Kidney (tissue), 14 donors: ENCODE measurements around the gene SCN1B. TPM values are rescaled to one million over a fixed set of nuclear protein-coding genes. Genes with fewer than 3 reads are reported as not detected.

Experiments
- DNase-seq, 5 donors: peaks; one replicate each; pipeline ENCODE4 v3.0.0-alpha.2; 2013 to 2020
- FAIRE-seq: peaks from 2 replicates; lab custom pipeline; 2012; peaks lifted over from hg19 to GRCh38; lab: Jason Lieb, UNC
- H3K27ac ChIP-seq, 2 donors: one replicate each; pipeline ENCODE4 v1.7.0; 2013; ENCODE audit warnings: low read depth in 2 of 2, low read length in 2 of 2, inconsistent platforms in 1 of 2
- H3K27me3 ChIP-seq: one replicate; pipeline ENCODE4 v1.7.1; 2013; ENCODE audit warnings: low read length, inconsistent platforms; ENCODE audit not compliant: control insufficient read depth, insufficient read depth
- H3K36me3 ChIP-seq, 3 donors: one replicate each; pipeline versions ENCODE4 v1.7.0 to v1.7.1; 2013; ENCODE audit warnings: low read length in 3 of 3, control low read depth in 1 of 3, inconsistent platforms in 1 of 3; ENCODE audit not compliant: insufficient read depth in 3 of 3, control insufficient read depth in 2 of 3
- H3K4me1 ChIP-seq, 3 donors: one replicate each; pipeline versions ENCODE4 v1.7.0 to v1.7.1; 2013; ENCODE audit warnings: low read length in 3 of 3, inconsistent platforms in 1 of 3, low read depth in 1 of 3; ENCODE audit not compliant: control insufficient read depth in 2 of 3, insufficient read depth in 2 of 3
- H3K4me3 ChIP-seq, 3 donors: one replicate each; pipeline versions ENCODE4 v1.7.0 to v1.8.1; 2013; ENCODE audit warnings: low read length in 3 of 3, control low read depth in 1 of 3, inconsistent platforms in 1 of 3
- H3K9ac ChIP-seq, 3 donors: one replicate each; pipeline versions ENCODE4 v1.7.0 to v1.7.1; 2013; ENCODE audit warnings: low read length in 3 of 3, control low read depth in 1 of 3, inconsistent platforms in 1 of 3
- H3K9me3 ChIP-seq, 3 donors: one replicate each; pipeline versions ENCODE4 v1.7.0 to v1.7.1; 2013; ENCODE audit warnings: low read length in 3 of 3, control low read depth in 1 of 3, inconsistent platforms in 1 of 3; ENCODE audit not compliant: control insufficient read depth in 2 of 3, insufficient read depth in 1 of 3
- CTCF ChIP-seq: IDR thresholded peaks from 3 replicates; pipeline ENCODE4 v1.5.1; 2012; ENCODE audit warnings: mild to moderate bottlenecking, moderate library complexity, borderline replicate concordance; ENCODE audit not compliant: insufficient read depth; ENCODE audit errors: extremely low read depth
- intact Hi-C: fragments of 100-400 bp; cut with DNase I; formaldehyde crosslinking; loops from one replicate; pipeline ENCODE4 v1.11.1; 2022
- polyA plus RNA-seq: library from polyadenylated mRNA; stranded (reverse); fragments of 350-450 nt; fragmentation: Illumina TruSeq; extraction: RNeasy Lipid Tissue Mini Kit (QIAGEN cat#74804); gene quantifications from one replicate; pipeline ENCODE4 v1.2.3, GENCODE V29; 2014; ENCODE audit warnings: low read depth, low replicate concordance; ENCODE audit not compliant: insufficient read depth
- total RNA-seq: library from RNA; stranded (reverse); fragmentation: NEBNext Ultra II Directional; extraction: Animal tissue kit (Norgen Biotek cat#: 25700); gene quantifications from one replicate; pipeline ENCODE4 v1.2.1, GENCODE V29; 2021
- donor health status: control.
- donor health status: control.
- donor health status: control.
- donor health status: control.
- donor health status: control.
- donor health status: DM: yes; HTN: yes; CAD: no.
- donor health status: Normal renal cell carcinoma (clear cell type).

The SCN1B gene
- total and polyA plus RNA-seq, 2 donors from 2014 or later, result 9.6 to 24.1 TPM

- no peak overlapping the region for H3K9ac ChIP-seq
- intact Hi-C loops, result no loop called here
- FAIRE-seq, result no peak
Observed at GRCh38 chr19:35029737-35030256, 473 bp upstream of the SCN1B start.

GRCh38 chr19:35031072-35031881, 1.0 kb downstream of the SCN1B start:
- DNase-seq (peak in 4 of 5 donors; percentile 62 to 76 (median 66)), FAIRE-seq (no peak)
- peaks cover 3% of the 10 kb centered on the region for H3K27me3 ChIP-seq
- H3K36me3 ChIP-seq, result peaks cover 2 to 4% (median 3%) of the 10 kb centered on the region in 3 donors
- peak overlapping the region; percentile 39 to 45 (median 41) for H3K4me3 ChIP-seq
- no peaks in the 10 kb centered on the region for H3K9me3 ChIP-seq
- no peak for TF ChIP-seq CTCF
- H3K9ac ChIP-seq, result no peak overlapping the region
- H3K4me1 ChIP-seq, result peaks cover 0 to 2% (median 0%) of the 10 kb centered on the region in 3 donors
- intact Hi-C loops, result no loop called here
- no peak overlapping the region for H3K27ac ChIP-seq

More at GRCh38 chr19:35029737-35030256, 473 bp upstream of the SCN1B start:
- peak in 1 of 5 donors; percentile 10 for DNase-seq
- H3K4me1 ChIP-seq, result peaks cover 0 to 2% (median 0%) of the 10 kb centered on the region in 3 donors
- H3K9me3 ChIP-seq, result no peaks in the 10 kb centered on the region
- peaks cover 3% of the 10 kb centered on the region for H3K27me3 ChIP-seq
- peaks cover 2 to 13% (median 8%) of the 10 kb centered on the region in 3 donors for H3K36me3 ChIP-seq
- H3K4me3 ChIP-seq, result peak overlapping the region in 1 of 3 donors; percentile 9
- no peak for TF ChIP-seq CTCF
- H3K27ac ChIP-seq, result no peak overlapping the region

DNA sequence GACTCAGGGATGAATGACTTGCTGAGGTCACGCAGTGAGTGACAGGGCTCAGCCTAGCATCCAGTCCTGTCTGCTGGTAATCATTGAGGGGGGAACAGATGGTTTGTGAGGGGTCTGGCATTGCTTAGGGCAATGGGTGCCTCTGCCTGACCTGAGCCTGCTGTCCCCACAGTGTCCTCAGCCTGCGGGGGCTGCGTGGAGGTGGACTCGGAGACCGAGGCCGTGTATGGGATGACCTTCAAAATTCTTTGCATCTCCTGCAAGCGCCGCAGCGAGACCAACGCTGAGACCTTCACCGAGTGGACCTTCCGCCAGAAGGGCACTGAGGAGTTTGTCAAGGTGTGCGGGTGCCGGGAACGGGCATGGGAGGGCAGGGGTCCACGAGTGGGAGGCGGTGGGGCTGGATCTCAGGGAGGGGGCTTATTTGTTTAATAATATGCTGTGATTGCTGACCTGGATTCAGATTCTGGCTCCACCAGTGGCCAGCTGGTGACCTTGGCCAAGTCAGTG, 2.1 kb downstream of the SCN1B start:
- peaks cover 0 to 2% (median 0%) of the 10 kb centered on the region in 3 donors for H3K36me3 ChIP-seq
- intact Hi-C loops, result no loop called here
- FAIRE-seq, result no peak
- no peak overlapping the region for H3K9ac ChIP-seq
- peaks cover 0 to 4% (median 0%) of the 10 kb centered on the region in 3 donors for H3K4me1 ChIP-seq
- H3K9me3 ChIP-seq, result no peaks in the 10 kb centered on the region
- H3K27ac ChIP-seq, result no peak overlapping the region
- DNase-seq, result no peak
- no peak overlapping the region for H3K4me3 ChIP-seq
- H3K27me3 ChIP-seq, result peaks cover 3% of the 10 kb centered on the region
- TF ChIP-seq CTCF, result no peak
